ENCODE measurements around the gene GPR146.

DNA sequence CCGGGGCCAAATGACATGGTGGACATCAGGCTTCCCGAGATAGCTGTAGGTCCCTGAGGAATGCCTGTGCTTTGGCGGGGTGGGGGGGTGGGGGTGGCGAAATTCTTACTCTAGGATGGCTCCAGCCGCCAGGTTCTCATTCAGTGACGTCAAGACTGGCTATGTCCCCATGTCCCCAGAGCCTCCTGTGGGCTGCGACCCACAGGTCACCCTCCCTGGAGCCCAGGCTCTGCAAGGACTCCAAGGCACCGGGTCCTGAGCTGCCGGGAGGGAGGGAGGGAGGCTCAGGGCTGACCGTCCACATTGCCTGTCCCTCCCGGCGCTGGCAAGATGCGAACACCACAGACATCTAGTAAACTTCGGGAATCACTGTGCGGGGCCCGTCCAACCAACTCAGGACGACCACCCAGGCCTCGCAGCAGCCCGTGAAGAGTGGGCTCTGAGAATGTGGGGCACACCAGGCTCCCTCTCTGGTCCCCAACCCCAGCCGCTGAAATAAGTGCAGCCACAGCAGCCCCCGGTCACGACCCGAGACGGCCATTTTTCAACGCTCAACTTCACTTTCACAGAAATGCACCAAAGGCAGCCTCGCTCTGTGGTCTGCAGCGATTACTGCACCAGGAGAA is 12.6 kb downstream of the GPR146 start:
- no peak for TF ChIP-seq CTCF (IDR thresholded peaks at IDR 0.05)
- TF ChIP-seq POLR2A (IDR thresholded peaks at IDR 0.05): no peak
